Ureter (tissue), 1 donor: ENCODE data around the gene RNU5B-1. TPM values are rescaled to one million over a fixed set of nuclear protein-coding genes. Genes with fewer than 3 reads are reported as not detected.
"Not testable (repeated sequence)": the region's sequence is repeated elsewhere in the genome, so short reads cannot be mapped to it uniquely, and the experiment has no call there.

Experiments
- DNase-seq: peaks from one replicate; pipeline ENCODE4 v3.0.0-alpha.2; 2020; ENCODE audit warnings: low spot score
- total RNA-seq: library from RNA; stranded (reverse); gene quantifications from one replicate; pipeline ENCODE4 v1.2.4, GENCODE V29; 2023
- donor health status: DM: yes; HTN: yes; CAD: no.

Gene RNU5B-1
- total RNA-seq, 1 donor from 2014 or later = not detected

DNA sequence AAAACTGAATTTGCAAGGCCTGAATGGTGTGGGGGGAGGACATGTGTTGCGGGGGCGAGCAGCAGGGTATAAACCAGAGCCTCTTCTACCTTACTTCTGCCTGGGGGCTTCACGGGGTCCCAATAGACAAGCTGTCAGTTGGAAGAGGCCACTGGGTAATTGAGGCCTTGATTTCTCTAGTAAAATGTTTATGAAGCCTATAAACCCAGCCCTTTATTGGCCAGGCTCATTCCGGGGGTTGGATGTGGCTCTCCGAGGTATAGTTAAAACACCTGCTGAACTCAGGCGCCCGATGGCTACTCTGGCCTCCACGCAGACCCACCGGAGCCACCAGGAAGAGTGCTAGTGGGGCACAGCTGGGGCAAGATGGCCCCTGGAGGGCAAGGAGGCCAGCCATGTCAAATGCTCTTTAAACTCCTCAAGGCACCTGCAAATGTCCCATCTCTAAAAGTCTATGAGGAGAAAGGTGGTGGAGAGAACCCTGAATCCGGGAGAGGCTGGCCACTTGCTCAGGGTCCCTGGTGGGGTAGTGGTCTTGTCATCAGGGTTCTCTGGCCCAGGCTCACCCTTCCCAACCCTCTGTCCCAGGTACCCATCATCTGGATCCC lies 39.0 kb downstream of the RNU5B-1 start:
- DNase-seq = no peak

DNA sequence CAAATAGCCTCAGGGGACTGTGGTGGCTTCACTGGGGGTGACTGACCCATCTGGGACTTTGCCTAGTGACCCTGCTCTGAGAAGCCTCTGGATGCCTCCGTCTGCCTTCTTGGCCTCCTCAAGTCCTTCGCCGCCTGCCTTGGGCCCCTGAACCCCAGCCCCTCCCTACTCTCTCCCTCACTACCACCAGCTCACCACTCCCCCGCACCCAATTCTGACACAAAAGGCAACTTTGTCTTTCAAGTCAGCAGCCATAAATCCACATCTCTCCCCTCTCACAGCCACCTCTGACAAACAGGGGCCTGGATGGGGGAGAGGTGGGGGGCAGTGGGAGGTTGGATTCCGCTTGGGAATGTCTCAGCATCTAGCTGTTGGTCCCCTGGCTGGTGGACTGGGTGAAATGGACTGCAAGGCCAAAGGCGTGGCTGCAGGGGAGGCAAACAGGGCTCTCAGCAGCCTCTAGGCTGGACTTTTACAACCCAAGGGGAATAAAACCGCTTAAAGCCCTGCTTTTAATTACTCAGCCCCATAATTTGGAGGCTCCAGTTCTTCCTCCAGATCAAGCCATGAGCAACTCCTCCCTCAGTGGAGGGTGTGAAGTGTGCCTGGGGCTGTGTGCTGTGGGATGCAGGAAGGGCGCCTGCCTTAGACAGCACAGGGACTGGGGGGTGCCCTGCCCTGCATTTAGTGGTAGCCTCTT lies 39.9 kb downstream of the RNU5B-1 start:
- no peak for DNase-seq

DNA sequence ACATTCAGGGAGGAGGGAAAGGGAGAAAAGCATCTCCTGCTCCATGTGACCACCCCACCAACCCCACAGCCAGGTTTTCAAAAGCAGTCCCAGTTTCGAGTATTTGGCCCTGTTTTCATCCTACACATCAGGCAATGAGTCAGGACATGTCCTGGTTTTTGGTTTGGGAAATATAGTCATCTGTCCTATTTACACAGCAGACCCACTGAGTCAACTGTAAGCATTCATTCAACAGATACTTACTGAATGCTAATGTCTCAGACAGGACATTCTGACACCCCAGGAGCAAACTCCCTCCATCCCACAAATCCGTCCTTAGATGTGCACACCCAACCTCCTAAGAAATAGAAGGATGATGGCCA lies 40.4 kb downstream of the RNU5B-1 start:
- DNase-seq = no peak

DNA sequence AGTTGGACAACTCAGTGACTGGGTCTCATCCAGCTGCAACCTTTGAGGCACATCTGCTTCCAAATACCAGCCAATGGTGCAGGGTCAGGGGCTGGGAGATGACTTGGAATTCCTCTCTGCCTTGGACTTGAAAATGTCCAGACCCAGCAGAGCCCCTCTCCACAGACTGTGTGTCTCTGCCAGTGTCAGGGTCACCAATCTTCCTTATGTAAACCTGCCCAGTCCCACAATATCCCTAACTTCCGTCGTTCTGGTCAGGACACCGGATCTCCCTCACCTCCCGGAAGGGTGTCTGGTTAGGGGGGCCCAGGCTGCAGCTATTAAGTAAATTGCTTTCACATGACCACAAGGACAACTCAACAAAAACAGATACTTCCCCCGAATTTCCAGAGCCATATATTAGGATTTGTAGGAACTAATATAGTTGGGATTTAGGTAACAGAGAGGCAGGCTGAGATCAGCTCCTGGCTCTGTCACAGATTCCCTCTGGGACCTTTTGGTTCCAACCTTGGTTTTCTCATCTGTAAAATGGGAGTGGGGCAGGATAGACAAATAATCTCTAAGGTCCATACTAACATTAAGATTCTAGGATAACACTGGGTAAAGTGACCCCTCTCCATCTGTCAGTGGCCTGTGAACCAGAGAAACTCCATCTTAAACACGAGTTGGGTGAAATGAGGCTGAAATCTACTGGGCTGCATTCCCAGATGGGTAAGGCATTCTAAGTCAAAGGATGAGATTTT lies 42.5 kb downstream of the RNU5B-1 start:
- no peak for DNase-seq

DNA sequence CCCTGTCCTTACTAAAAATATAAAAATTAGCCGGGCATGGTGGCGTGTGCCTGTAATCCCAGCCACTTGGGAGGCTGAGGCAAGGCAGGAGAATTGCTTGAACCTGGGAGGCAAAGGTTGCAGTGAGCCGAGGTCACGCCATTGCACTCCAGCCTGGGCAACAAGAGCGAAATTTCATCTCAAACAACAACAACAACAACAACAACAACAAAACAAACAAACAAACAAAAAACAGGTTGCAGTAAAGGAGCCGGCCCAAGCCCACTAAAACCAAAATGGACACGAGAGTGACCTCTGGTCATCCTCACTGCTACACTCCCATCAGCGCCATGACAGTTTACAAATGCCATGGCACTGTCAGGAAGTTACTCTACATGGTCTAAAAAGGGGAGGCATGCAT lies 43.3 kb downstream of the RNU5B-1 start:
- DNase-seq = not testable (repeated sequence)

DNA sequence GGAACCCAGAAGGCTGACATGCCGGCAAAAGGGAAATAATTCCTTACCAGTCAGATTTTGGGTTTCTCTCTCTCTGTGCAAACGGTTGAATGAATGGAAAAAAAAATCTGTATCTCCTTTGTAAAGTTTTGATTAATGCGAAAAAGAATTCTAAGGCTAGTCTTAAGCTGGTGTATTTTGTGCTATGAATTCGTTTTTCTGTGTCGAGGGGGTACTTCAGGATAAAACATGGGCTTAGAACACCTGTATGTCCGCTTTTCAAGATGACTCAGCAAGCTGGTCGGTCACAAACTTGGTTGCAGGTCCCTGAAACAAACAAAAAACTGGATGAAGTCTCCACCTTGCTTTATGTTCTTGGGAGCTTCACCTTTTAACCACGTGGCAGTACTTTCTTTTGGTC lies 44.9 kb downstream of the RNU5B-1 start:
- DNase-seq = no peak

DNA sequence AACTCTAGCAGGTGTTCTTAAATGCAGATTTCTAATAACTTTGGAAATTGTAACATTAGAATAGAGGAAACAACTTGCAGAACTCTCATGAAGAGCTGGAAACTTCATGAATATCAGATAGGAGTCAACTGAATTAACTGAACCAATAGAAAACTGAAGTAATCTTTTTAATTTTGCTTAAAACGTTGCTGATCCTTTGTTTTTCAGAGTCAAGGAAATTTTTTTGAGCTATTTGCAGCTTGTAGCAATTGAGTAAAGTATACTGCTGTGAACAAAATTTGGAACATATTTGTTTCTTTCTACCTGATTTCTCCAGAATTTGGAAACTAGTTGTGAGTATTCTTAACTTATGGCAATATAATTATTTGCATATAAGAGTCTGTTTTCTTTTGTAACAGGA lies 47.5 kb downstream of the RNU5B-1 start:
- not testable (repeated sequence) for DNase-seq

Other genes starting within 250 kb of the RNU5B-1 start
- 32.8 TPM for gene RASL12, start 236.7 kb upstream of the RNU5B-1 start, total RNA-seq
- gene KBTBD13, start 227.9 kb upstream of the RNU5B-1 start, total RNA-seq = 0.18 TPM
- gene UBAP1L, start 189.5 kb upstream of the RNU5B-1 start, total RNA-seq = 9.4 TPM
- 25.9 TPM for gene PDCD7, start 170.9 kb upstream of the RNU5B-1 start, total RNA-seq
- 52.6 TPM for gene CLPX, start 119.3 kb upstream of the RNU5B-1 start, total RNA-seq
- 5.4 TPM for gene CILP, start 93.2 kb upstream of the RNU5B-1 start, total RNA-seq
- 14.8 TPM for gene PARP16, start 17.8 kb upstream of the RNU5B-1 start, total RNA-seq
- gene RNU5A-1, start 8.6 kb upstream of the RNU5B-1 start, total RNA-seq = not detected
- gene IGDCC3, start 73.3 kb downstream of the RNU5B-1 start, total RNA-seq = 1.6 TPM
- 2.1 TPM for gene IGDCC4, start 118.3 kb downstream of the RNU5B-1 start, total RNA-seq
- 52.5 TPM for gene DPP8, start 213.0 kb downstream of the RNU5B-1 start, total RNA-seq
- 107 TPM for gene HACD3, start 225.8 kb downstream of the RNU5B-1 start, total RNA-seq